GM10266 (cell line): Measurements from ENCODE around the gene P4HA3.

Source experiments
- DNase-seq: peaks from one replicate; pipeline ENCODE4 v3.0.0; 2012; ENCODE audit errors: extremely low spot score
- TF ChIP-seq, protein P1 (sequence below): IDR thresholded peaks from 2 replicates; pipeline ENCODE4 v1.5.1; 2012; ENCODE audit warnings: mild to moderate bottlenecking, low read depth; ENCODE audit not compliant: control insufficient read depth, insufficient read depth; ENCODE audit errors: missing control alignments

The P4HA3 gene

DNA sequence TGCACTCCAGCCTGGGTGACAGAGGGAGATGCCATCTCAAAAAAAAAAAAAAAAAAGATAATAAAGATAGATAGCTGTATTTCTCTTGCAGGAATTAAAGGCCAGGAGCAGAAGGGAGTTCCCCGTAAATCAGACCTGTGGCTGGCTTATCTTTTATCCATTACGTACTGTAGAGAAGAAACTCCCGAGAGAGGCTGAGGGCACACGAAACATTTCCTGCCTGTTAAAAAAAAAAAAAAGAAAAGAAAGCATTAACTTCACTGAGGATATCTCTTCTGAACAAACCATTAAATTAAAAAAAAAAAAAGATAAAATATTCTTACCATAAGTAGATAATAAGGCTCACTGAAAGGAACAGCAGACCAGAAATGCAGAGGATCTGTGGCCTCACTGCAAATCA, 22.5 kb downstream of the P4HA3 start:
- TF ChIP-seq, protein P1, sequence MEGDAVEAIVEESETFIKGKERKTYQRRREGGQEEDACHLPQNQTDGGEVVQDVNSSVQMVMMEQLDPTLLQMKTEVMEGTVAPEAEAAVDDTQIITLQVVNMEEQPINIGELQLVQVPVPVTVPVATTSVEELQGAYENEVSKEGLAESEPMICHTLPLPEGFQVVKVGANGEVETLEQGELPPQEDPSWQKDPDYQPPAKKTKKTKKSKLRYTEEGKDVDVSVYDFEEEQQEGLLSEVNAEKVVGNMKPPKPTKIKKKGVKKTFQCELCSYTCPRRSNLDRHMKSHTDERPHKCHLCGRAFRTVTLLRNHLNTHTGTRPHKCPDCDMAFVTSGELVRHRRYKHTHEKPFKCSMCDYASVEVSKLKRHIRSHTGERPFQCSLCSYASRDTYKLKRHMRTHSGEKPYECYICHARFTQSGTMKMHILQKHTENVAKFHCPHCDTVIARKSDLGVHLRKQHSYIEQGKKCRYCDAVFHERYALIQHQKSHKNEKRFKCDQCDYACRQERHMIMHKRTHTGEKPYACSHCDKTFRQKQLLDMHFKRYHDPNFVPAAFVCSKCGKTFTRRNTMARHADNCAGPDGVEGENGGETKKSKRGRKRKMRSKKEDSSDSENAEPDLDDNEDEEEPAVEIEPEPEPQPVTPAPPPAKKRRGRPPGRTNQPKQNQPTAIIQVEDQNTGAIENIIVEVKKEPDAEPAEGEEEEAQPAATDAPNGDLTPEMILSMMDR: no peak
- DNase-seq: no peak

DNA sequence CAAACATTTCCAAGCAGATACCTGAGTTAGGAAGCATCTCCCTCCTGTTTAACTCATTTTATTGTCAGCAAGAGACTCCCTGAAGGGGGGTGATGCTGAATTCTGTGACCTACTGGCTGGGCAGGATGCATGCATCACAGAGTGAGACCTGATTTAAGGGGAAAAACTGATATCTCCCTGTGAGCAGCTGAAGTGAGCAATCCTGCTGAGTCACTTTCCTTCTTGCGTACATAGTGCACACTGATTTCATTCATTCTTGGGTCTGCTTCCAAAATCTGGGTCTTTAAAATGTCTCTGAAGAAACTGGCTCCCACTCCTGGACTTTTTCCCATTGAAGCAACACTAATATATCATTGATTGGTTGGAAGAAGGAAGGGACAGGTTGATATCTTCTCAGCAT, 23.3 kb downstream of the P4HA3 start:
- no peak for DNase-seq
- TF ChIP-seq, protein P1: no peak

DNA sequence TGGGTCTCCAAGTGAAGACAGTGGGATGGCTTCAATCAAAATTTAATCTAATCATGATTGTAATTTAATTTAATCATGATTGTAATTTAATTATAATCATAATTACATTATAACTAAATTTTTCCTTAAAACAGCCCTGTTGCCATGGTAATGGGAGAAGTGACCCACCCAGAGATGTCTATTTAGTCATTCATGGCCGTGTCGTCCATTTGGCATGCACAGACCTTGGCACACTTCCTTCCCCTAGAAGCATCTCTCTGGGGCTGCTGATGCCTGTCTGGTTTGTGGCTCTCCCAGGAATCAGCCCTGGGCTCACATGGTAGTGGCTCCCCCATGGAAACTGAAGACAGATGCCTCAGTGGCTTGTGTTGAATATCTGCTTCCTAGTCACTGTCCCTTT, 27.0 kb downstream of the P4HA3 start:
- TF ChIP-seq, protein P1: no peak
- no peak for DNase-seq

DNA sequence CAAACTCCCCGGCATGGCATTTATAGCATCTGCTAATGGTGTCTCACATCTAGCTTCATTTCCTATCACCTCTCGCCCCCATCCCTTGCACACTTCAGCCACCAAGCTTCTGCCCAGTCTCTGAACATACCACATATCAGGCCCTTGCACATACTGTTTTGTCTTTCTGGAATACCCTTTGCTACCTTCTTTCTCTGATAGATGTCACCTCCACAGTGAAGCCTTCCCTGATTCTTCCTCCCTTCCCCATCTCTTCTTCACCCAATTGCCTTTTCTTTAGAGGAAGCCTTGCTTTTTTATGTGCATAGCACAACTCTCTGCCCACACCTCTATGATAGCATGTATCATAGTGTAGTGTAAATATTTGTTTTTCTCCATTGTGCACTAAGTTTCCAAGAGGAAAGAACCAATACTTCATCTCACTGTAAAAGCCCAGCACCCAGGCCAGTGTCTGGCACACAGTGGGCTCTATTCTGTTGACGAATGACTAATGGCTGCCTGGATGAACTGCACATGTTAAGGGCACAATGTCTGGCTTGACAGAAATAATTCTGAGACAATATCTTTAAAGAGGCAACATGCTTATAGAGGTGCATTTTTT, 27.8 kb downstream of the P4HA3 start:
- TF ChIP-seq, protein P1: no peak
- no peak for DNase-seq

DNA sequence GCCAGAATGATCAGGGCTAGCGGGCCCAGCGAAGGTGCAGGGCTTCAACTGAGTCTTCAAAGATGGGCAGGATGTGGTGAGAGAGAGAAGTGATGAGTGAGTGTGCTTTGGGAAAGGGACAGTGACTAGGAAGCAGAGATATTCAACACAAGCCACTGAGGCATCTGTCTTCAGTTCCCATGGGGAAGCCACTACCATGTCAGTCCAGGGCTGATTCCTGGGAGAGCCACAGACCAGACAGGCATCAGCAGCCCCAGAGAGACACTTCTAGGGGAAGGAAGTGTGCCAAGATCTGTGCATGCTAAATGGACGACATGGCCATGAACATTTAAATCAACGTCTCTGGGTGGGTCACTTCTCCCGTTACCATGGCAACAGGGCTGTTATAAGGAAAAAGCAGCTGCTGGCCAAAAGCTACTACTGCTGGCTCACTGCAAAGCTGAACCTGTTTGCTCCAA, 28.5 kb downstream of the P4HA3 start:
- no peak for DNase-seq
- TF ChIP-seq, protein P1: no peak

DNA sequence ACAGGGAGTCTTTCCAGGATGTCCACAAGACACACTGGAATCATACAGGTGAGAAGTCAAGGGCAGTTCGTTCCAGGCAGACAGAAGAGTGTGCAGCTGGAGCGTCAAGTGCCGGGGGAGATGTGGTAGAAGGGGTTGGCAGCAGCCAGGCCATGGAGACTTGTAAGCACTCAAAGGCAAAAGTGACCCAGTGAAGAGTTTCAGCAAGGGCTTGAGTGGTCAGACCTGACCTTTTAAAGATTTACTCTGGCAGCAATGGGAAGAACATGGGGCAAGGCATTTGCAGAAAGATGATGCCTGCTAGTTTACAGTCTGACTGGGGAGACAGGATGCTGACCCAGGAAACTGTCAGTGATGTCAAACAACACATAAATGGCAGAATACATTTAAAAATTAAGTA, 29.0 kb downstream of the P4HA3 start:
- TF ChIP-seq, protein P1: no peak
- DNase-seq: no peak

DNA sequence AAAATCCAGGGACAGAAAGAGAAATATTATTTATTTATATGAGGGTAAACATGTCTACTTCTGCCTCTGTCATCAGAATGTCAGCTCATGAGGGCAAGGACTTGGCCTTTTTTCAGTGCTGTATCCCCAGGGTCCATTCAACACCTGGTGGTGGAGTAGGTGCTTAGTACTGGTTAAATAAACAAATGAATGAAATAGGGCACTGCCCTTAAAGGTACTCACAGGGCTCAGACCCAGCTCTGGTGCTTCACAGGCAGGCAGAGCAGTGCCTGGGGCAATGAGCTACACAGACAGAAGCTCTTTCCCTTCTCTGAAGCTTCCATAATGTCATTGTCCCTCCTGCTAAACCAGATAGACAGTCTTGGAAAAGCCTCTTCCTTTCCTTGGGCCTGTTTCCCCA, 30.9 kb downstream of the P4HA3 start:
- DNase-seq: no peak
- TF ChIP-seq, protein P1: no peak
